ENCODE measurements around the gene PTPRB.

- TF ChIP-seq CTCF (IDR thresholded peaks at IDR 0.05; ENCODE audit: low read depth, low read length) (no peak), MAX (IDR thresholded peaks at IDR 0.05; ENCODE audit: low read depth, low read length) (no peak)
Observed at GRCh38 chr12:70469221-70469820, 167.9 kb downstream of the PTPRB start.
